NCI-H526 (cell line): Measurements from ENCODE around the gene TMBIM6.

Source experiments
- DNase-seq, 2 experiments: peaks; one replicate each; lab custom pipeline; 2025; lab: John Stamatoyannopoulos, UW

TMBIM6 gene

DNA sequence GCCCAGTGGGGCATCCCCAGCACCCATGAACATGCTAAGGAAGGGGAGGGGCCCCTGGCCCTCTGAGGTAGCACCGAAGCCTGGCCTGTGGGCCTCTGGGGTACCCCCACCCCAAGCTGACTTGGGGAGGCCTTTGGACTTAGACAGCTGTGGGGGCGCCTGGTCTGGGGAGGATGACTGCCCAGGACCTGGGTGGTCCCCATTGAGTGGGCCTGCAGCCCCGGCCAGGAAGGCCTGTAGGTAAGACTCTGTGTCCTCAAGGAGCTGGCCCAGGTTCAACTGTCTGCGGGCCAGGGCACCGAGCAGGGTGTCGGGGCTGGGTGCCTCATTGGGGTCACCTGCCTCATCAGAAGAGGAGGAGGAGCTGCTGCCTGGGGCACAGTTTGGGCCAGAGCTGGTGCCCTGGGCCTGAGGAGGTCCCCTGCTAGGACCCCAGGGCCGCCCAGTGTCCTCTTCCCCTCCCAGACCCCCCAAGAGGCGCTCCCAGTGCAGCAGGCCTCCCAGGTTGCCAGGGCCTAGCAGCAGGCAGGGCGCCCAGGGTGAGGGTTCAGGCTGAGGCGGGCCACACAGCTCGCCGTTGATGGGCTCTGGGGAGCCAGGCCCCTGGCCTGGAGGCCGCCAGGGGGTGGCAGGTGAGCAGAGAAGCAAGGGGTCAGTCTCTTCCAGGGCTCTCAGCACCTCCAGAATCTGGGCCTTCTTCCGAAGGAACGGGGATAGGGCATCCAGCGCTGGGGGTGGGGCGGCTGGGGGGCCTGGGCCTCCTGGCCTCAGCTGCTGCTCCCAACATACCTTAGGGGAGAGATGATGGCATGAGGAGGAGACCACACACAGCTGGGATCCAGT, 55.5 kb downstream of the TMBIM6 start:
- no peak for DNase-seq

GRCh38 chr12:49797449-49797776, 56.1 kb downstream of the TMBIM6 start:
- DNase-seq: no peak

GRCh38 chr12:49798248-49798647, 56.9 kb downstream of the TMBIM6 start:
- no peak for DNase-seq

DNA sequence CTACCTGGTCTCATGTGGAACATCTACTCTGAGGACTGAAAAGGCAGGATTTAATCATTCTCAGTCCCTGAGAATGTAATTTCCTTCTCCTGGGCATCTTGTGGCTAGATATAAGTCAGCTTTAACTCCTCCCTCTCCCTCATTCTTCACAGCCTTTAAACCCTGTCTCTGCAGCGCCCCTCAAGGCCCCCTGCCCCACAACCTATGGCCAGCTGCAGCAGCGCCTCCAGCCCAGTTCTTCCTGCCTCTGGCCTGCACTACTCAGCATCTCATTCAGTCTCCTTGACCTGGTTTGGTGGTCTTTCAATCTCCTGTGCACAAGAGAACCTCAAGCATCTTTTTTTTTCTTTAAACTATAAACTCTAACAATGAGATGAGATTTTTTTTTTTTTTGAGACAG, 57.6 kb downstream of the TMBIM6 start:
- DNase-seq: no peak

DNA sequence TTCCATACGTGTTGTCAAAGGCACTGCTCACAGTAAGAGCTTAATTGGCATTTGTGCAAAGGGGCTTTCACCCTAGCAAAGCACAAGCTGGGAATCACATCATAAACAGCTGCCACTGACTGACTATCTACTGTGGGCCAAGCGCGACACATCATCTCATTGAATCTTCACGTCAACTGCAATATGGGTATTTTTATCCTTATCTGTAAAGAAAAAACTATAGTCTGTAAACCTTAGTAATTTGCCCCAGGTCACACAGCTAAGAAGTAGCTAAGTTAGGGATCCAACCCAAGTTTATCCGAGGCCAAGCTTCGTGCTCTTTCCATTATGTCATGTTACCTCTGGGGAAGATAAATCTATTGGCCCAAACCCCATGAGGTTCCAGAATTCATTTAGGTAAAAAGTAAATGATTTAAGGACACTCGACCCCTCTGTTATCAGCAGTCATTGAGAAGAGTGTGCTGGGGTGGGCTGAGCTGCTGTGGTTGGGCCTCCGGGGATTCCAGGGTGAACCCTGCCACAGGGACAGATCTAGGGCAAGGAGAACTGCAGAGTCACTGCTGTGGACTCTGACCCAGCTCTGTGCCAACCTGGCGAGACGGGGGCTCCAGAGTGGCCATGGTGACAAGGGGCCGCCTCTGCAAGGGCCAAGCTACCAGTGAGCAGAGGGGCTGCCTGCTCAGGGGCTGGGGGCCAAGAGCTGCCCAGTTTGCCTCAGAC, 59.2 kb downstream of the TMBIM6 start:
- DNase-seq: no peak

DNA sequence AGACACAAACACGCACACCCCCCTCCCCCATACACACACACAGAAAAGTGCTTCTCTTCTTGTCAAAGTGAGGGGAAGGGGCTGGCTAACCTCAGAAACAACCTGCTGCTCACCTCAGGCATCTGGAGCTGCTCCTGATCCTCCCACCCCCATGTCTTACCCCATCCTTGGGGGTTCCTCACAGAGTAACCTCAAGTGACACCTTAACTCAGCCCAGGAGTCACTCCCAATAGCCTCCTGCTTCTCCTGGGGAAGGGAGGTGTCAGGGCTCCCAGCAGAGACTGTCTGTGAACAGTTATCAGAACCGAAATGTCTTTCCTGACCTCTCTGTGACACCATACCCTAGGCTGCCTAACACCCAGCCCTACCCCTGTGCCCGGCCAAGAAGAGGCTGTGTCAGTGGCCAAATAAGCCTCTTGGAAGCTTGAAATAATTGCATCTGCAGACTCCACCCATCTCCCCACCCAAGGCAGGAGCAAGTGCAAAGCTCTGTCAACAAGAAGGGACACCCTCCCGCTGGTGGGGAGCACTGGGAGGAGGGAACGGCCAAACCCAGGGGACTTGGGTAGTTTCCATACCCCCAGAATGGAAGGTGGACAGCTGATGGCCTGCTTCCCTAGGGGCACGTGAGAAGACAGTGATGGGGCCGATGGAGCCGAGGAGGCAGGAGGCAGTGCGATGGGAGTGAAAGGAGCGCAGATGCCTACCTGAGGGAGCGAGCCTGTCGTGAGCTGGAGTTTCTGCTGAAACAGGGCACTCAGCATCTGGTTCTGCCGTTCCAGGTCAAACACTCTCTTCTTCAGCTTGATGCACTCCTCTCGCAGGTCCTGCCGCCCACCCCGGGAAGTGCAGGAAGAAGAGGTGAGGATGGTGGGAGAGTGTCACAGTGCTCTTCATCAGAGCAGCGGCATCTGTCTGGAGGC, 60.0 kb downstream of the TMBIM6 start:
- no peak for DNase-seq

DNA sequence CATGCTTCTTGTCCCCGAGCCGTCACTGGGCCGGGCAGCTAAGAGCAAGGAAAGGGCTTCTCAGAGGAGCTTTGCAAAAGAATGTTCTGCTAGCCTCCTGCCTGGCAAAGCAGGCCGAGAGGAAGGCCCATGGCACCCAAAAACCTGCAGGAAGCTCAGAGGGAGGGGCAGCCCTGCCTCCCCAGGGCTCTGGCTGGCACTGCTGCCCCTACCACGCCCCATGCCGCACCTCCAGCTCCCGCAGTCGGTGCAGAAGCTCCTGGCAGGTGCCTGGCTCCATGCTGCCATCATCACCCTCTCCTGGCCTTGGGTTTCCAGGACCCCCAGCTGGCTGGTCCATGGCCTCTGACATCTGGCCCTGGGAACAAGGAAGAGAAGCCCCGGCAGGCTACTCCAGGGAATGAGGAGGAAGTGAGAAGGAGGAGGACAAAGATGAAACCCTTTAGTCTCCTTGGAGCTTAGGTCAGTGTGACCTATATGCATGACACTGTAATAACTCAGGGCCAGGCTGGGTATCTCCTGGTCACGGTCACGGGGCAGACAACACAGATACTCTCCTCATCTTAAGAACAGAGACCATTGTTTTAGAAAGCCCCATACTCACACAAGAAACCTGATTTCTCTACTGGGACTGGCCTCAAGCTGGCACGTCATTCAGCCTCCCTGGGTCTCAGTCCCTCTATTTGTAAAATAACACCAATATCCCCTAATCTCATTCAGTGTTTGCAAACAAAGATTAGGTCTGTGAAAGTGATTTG, 62.5 kb downstream of the TMBIM6 start:
- DNase-seq: no peak

GRCh38 chr12:49804821-49805220, 63.5 kb downstream of the TMBIM6 start:
- no peak for DNase-seq

DNA sequence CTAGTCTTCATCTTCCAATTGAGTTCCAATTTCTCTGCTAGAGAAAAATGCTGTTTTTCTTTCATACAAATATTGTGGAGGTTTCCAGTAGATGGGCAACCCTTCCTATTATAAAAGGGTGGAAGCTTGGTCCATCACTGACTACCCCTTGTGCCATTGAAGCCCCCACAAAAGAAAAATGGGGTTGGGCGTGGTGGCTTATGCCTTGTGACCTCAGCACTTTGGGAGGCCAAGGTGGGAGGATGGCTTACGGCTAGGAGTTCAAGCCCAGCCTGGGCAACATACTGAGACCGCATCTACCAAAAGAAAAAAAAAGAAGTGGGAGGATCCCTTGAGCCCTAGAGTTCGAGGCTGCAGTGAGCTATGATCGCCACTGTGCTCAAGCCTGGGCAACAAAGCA, 64.1 kb downstream of the TMBIM6 start:
- DNase-seq: no peak

DNA sequence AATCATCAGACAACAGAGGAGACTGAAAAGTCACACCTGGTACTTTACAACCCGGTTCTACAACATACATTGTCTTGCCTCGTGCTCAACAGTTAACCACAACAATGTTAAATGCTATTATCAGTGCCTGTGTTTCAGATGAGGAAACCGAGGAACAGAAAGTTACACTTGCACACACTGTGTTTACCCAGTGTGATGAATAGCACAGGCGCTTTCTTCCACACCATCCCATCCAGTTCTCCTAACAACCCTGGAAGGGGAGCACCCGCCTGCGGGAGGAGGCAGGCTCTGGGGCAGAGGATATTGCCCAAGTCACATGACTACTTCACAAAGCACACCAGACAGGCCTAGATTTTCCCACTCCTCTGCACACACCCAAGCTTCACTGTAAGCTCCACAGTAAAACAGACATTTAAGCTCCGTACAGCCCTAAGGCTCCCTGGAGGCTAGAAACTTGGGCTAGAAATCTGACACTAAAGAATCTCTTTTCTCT, 65.0 kb downstream of the TMBIM6 start:
- DNase-seq: no peak

GRCh38 chr12:49806877-49807276, 65.5 kb downstream of the TMBIM6 start:
- no peak for DNase-seq

DNA sequence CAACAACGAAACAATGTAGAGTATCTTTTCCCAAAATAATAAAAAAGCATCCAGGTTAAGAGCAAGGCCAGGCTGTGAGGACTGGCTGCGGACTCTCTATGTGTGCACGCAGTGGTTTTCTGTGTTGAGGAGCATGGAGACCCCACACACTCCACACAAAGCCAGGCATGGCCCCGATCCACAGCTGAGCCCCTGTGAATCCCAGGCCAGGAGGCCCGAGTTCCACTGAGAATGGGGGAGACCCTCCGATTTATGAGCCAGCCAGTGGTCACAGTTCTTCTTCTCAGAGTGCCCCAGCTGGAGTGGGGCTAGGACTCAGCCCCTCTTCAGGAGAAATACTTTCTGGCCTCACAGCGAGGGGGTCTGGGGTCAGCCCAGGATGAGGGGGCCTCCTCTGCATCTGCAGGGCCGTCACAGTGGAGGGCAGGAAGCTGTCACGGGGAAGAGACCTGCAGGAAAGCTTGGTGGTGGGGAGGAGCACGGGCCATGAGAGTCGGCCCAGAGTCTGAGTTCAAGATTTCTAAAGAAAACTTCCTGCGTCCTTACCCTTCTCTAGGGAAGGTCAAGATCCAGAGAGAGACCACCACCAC, 66.7 kb downstream of the TMBIM6 start:
- DNase-seq: no peak

DNA sequence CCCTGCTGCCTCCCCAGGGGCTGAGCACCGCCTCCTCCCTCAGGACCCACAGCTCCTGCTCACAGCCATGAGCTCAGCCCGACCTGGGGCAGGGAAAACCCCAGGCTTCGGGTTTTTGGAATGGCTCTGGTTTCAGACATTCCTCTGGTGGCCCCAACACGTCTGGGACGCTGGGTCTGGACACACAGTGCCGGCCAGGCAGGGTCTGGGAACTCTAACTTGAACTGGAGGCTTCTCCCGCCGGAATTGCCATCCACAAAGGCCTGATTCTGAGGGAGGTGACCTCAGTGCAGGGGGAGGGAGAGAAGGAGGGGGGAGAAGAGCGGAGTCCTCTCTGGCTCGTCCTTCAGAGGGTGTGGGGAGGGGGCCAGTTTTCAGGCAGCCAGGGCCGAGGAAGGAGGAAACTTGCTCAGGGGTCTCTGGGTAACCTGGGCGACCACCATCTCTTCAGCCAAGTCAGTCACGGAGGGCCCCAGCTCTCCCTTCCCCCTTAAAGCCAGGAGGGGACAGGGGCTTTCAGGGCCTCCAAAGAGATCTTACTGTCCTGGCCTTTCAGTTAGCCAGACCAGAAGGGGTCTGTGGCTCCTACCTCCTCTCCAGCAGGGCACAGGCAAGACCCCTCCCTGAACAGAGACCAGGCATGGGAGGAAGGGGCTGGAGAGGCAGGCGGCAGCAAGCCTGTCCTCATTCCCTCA, 67.5 kb downstream of the TMBIM6 start:
- DNase-seq: no peak

DNA sequence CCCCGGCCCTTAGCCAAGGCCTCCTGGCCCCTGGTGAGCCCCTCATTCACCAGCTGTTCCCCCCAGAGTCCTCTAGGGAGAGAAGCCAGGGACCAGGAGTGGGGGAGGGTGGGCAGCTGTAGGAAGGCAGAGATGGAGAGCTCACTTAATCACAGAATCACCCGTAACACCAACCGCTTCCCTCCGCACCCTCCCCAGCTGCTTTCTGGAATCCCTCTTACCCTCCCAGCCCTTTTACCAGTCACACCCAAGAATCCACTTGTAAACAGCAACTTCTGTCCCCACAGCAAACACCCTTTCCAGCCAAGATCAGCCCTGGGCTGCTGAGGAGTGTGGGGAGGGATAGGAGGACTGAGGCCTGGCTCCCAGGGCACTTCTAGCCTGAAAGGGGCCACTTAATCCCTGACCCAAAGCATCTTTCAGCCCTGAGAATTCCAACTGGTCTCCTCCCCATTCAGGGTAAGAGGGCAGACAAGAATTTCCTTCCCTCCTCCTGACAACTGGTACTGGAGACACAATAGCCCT, 68.1 kb downstream of the TMBIM6 start:
- no peak for DNase-seq

DNA sequence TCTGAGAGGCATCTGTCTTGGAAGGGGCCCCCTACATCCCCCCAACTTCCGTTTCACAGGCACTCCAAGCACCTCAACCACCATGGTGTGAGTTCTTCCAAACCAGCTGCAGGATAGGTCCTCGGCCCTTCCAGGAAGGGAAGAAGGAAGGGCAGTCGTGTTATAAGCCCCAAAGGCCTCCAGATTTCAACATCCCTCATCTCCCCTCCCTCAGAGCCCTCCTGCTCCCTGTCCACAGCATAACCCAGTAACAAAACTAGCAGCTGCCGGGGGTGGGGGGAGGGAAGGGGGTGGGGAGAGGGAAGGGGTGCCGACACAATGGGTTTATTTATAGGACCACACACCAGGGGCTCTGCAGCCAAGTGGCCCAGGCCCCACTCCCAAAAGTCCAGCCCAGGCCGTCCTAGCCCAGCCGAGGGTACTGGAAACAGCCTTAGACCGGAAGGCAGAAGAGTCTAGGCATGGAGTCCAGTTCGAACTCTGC, 68.6 kb downstream of the TMBIM6 start:
- no peak for DNase-seq

GRCh38 chr12:49811136-49811535, 69.8 kb downstream of the TMBIM6 start:
- no peak for DNase-seq

GRCh38 chr12:49811961-49812401, 70.6 kb downstream of the TMBIM6 start:
- no peak for DNase-seq

- DNase-seq: no peak
These were observed 71.8 kb downstream of the TMBIM6 start for GRCh38 chr12:49813131-49813530.
